Effector CD4-positive, alpha-beta T cell (primary cell): ENCODE measurements around the gene EPHX1. TPM values are rescaled to one million over a fixed set of nuclear protein-coding genes. Genes with fewer than 3 reads are reported as not detected.
"Not testable (repeated sequence)": the region's sequence is repeated elsewhere in the genome, so short reads cannot be mapped to it uniquely, and the experiment has no call there.

ENCODE experiments used
- DNase-seq: peaks from one replicate; pipeline ENCODE4 v3.0.0-alpha.2; 2020
- total RNA-seq: gene quantifications from one replicate; lab custom pipeline; 2026; lab: John Stamatoyannopoulos, UW

The EPHX1 gene
- not detected for total RNA-seq

GRCh38 chr1:225809842-225810578 is at the start of gene EPHX1:
Gene EPHX1 (plus strand): TSS chr1:225810124. CDS start chr1:225828730, 18,606 bp downstream.
- DNase-seq: peak; percentile 25

- no peak for DNase-seq
Measured at GRCh38 chr1:225760531-225760930, 49.4 kb upstream of the EPHX1 start.

DNA sequence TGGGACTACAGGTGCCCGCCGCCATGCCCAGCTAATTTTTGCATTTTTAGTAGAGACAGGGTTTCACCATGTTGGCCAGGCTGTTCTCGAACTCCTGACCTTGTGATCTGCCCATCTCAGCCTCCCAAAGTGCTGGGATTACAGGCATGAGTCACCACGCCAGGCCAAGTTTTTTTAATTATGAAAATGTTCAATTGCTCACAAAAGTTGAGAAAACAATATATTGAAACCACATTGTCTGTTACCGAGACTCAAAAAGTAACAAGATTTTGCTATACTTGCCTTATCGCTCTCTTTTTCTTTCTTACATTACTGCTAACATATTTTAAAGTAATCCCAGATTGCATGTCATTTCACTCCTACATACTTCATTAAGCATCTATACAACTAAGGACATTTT is 48.5 kb upstream of the EPHX1 start:
- DNase-seq: not testable (repeated sequence)

DNA sequence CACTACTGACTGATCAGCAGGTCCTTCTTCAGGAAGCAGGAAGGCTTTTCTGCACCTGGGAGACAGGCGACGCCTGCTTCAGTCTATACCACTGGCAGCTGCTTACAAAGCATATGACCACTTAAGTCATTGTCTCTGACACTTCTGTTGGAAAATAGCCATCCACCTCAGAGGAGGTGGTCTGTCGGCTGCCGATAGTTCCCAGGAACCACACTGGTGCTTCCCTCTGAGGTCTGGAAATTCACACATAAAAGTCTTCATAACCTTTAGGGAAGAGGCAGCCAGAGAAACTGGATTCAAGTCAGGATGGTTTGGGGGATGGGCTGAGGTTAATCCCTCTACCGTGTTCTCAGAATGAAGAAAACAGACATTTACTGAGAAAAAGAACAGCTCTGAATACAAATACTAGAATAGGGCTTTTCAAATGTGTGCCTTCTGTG is 47.9 kb upstream of the EPHX1 start:
- DNase-seq: no peak

DNA sequence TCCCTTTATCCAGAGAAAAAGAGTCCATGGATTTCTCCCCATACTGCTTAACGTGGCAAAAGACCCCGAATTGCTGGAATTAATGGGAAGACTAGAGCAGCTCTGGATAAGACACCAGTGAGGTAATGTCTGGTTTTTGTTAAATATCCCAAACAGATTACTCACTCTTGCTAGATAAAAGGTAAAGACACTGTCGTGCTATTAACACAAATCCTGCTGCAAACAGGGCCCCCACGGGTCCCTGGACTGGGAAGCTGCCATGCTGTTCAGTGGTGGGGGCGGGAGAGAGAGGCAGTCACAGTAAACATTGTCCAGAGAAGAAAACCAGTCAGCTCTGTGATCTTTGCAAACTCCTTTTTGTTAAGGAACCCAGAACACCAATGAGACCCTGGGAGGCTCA is 47.5 kb upstream of the EPHX1 start:
- DNase-seq: no peak

DNA sequence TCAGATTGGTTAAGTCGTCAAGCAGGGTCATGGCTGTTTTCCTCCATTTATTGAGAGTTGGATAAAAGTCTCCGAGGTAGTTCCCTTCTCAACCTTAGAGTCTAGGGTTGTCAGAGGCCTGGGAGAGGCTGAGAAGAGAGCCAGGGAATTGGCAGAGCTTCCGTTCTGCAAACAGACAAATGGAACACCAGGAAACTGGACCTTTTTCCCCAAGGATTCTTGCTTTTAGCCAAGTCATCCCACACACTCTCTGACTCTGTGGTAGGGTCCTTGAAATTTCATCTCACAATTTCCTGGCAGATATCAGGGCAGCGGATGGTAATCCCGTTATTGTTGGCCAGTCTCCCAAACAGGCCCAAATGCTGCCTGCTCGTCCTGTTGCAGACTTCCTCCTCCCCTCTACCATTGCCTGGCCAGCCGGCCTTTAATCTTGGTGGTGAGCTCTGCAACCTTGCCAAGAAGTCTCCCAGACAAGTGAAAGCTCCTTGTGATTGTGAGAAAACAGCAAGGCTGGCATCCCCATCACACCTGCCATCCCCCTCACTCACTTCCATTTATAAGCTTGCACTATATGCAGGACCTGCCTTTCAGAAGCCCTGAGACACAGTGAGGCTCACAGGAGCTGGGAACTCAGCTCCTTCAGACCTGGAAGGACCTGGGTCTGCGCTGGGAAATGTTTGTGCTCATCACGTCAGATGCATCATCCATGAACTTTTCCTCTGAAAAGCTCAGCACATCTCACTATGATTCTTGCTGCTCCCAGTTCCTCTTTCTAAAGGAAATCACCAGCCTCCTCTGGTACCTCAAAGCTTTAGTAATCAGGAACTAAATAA is 46.0 kb upstream of the EPHX1 start:
- no peak for DNase-seq

GRCh38 chr1:225765982-225766674 is 43.8 kb upstream of the EPHX1 start:
- DNase-seq: no peak

GRCh38 chr1:225766967-225767633 is 42.8 kb upstream of the EPHX1 start:
- DNase-seq: no peak

- DNase-seq: no peak
Measured at GRCh38 chr1:225767634-225768540, 42.0 kb upstream of the EPHX1 start.

- DNase-seq: no peak
Measured at GRCh38 chr1:225768662-225769426, 41.1 kb upstream of the EPHX1 start.

GRCh38 chr1:225769687-225770086 is 40.2 kb upstream of the EPHX1 start:
- no peak for DNase-seq

GRCh38 chr1:225770561-225771248 is 39.2 kb upstream of the EPHX1 start:
- DNase-seq: no peak

GRCh38 chr1:225771661-225772322 is 38.1 kb upstream of the EPHX1 start:
- no peak for DNase-seq

DNA sequence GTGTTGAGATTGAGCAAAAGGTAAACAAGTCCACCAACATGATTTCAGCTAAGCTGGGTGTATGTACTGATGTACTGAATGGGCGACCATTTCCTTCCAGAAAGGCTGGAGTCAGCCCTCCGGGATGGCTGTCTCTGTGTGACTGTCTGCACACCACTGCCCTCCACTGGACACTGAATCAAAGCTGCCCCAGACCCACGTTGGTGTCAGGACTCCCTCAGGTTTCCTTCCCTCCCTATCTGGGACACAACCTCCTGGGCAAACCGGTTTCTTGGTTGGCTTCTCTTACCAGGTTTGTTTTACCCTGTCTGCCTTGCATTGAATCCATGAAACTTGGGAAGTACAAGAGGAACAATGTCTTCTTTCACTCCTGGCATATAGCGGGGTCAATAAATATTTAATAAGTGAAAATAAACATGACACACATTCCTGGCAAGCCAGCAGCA is 37.6 kb upstream of the EPHX1 start:
- DNase-seq: no peak

- DNase-seq: no peak
Measured at GRCh38 chr1:225772848-225773247, 37.1 kb upstream of the EPHX1 start.

DNA sequence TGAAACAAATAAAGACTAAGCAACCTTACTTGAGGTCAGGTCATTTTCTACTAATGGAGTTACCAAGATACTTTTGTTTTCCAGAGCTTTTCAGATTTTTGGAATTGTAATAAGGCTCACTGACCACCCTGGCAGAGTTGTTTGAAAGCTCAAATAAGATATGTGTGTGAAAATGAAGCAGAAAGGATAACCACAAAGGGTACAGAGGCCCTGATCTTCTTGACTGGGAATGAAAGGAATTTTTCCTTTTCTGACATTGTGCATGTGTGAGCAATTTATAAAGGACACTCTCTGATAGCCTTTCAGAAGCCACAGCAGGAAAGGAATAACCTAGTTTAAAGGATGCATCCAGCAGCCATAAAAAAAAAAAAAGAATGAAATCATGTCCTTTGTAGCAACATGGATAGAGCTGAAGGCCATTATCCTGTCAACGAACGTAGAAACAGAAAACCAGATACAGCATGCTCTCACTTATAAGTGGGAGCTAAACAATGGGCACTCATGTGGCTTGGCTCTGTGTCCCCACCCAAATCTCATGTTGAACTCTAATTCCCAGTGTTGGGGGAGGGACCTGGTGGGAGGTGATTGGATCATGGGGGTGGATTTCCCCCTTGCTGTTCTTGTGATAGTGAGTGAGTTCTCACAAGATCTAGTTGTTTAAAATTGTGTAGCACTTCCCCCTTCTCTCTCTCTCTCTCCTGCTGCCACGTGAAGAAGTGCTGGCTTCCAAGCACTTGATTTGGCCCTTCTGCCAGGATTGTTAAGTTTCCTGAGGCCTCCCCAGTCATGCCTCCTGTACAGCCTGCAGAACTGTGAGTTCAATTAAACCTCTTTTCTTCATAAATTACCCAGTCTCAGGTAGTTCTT is 35.4 kb upstream of the EPHX1 start:
- no peak for DNase-seq

- no peak for DNase-seq
Measured at GRCh38 chr1:225776294-225776693, 33.6 kb upstream of the EPHX1 start.

DNA sequence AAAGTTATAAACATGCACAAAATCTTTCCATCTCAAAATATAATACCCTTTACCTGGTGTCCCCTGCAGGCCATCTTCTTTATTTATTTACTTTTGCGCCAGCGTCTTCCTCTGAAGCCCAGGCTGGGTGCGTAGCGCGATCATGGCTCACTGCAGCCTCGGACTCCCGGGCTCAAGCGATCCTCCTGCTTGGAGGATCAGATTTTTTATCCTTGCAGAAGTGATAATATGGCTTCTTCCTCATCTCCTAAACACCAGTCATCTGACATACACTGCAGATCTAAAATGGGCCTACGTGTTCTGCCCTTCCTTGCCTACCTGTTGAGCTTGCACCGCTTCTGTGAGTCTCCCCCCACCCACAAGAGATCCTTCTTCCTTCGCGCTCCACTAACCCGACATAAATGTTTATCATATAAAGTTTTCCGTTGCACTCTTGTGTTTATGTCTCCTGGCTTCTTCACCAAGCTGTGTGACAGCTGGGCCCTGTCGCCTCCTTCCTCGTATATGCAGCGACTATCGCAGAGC is 32.8 kb upstream of the EPHX1 start:
- no peak for DNase-seq
